ENCODE data around the gene IL36B. TPM values are rescaled to one million over a fixed set of nuclear protein-coding genes. Genes with fewer than 3 reads are reported as not detected.
A peak's percentile ranks its signal among the peaks of the same experiment; 100 is the strongest.

Gene IL36B
- total and polyA plus RNA-seq, 5 donors: not detected

GRCh38 chr2:113088213-113088992 is 35.7 kb upstream of the IL36B start:
- Histone ChIP-seq H3K4me1 (ENCODE audit: control insufficient read depth, insufficient read depth, low read length) (no peaks in the 10 kb centered on the region), H3K4me3 (ENCODE audit: low read length) (no peak overlapping the region), H3K27me3 (ENCODE audit: control insufficient read depth, insufficient read depth) (no peaks in the 10 kb centered on the region), H3K9me3 (ENCODE audit: control insufficient read depth, low read length) (no peaks in the 10 kb centered on the region), H3K27ac (ENCODE audit: low read length) (no peak overlapping the region)
- no peak for ATAC-seq
- intact Hi-C loops (cut with DNase I): no loop called here
- no peak for DNase-seq

- 75% methylated on average over 2 of the region's 2 CpGs for WGBS
- no peak for ATAC-seq
- Histone ChIP-seq H3K9me3 (ENCODE audit: control insufficient read depth, low read length) (no peaks in the 10 kb centered on the region), H3K4me3 (ENCODE audit: low read length) (no peak overlapping the region), H3K27ac (ENCODE audit: low read length) (no peak overlapping the region), H3K4me1 (ENCODE audit: control insufficient read depth, insufficient read depth, low read length) (no peaks in the 10 kb centered on the region), H3K27me3 (ENCODE audit: control insufficient read depth, insufficient read depth) (no peaks in the 10 kb centered on the region)
- DNase-seq: no peak
- intact Hi-C loops (cut with DNase I): no loop called here
Observed at GRCh38 chr2:113085542-113085941, 32.9 kb upstream of the IL36B start.

GRCh38 chr2:113084249-113085000 is 31.8 kb upstream of the IL36B start:
- Histone ChIP-seq H3K4me3 (ENCODE audit: low read length) (no peak overlapping the region), H3K9me3 (ENCODE audit: control insufficient read depth, low read length) (no peaks in the 10 kb centered on the region), H3K27me3 (ENCODE audit: control insufficient read depth, insufficient read depth) (no peaks in the 10 kb centered on the region), H3K27ac (ENCODE audit: low read length) (no peak overlapping the region), H3K4me1 (ENCODE audit: control insufficient read depth, insufficient read depth, low read length) (no peaks in the 10 kb centered on the region)
- intact Hi-C loops (cut with DNase I): no loop called here
- no peak for DNase-seq
- ATAC-seq: no peak
- 43% methylated on average over 5 of the region's 5 CpGs for WGBS

- intact Hi-C loops (cut with DNase I): no loop called here
- no peaks in the 10 kb centered on the region for H3K27me3 ChIP-seq (ENCODE audit: control insufficient read depth, insufficient read depth)
- H3K9me3 ChIP-seq (ENCODE audit: control insufficient read depth, low read length): no peaks in the 10 kb centered on the region
- no peak for DNase-seq
- H3K4me1 ChIP-seq (ENCODE audit: control insufficient read depth, insufficient read depth, low read length): no peaks in the 10 kb centered on the region
- 70% methylated on average over 8 of the region's 8 CpGs for WGBS
- no peak overlapping the region for H3K27ac ChIP-seq (ENCODE audit: low read length)
- no peak for ATAC-seq
- no peak overlapping the region for H3K4me3 ChIP-seq (ENCODE audit: low read length)
Observed at GRCh38 chr2:113083296-113083695, 30.6 kb upstream of the IL36B start.

- DNase-seq (no peak), ATAC-seq (no peak)
- intact Hi-C loops (cut with DNase I): no loop called here
- Histone ChIP-seq H3K9me3 (ENCODE audit: control insufficient read depth, low read length) (no peaks in the 10 kb centered on the region), H3K4me3 (ENCODE audit: low read length) (no peak overlapping the region), H3K27ac (ENCODE audit: low read length) (no peak overlapping the region), H3K4me1 (ENCODE audit: control insufficient read depth, insufficient read depth, low read length) (no peaks in the 10 kb centered on the region), H3K27me3 (ENCODE audit: control insufficient read depth, insufficient read depth) (no peaks in the 10 kb centered on the region)
- 69% methylated on average over 2 of the region's 2 CpGs for WGBS
Observed at GRCh38 chr2:113081488-113082210, 29.0 kb upstream of the IL36B start.

GRCh38 chr2:113080134-113080533 is 27.5 kb upstream of the IL36B start:
- WGBS: 36% methylated on average over 9 of the region's 9 CpGs
- intact Hi-C loops (cut with DNase I): no loop called here
- peak in 1 of 3 donors; percentile 52 for DNase-seq
- no peak overlapping the region for H3K27ac ChIP-seq (ENCODE audit: low read length)
- no peaks in the 10 kb centered on the region for H3K9me3 ChIP-seq (ENCODE audit: control insufficient read depth, low read length)
- no peaks in the 10 kb centered on the region for H3K4me1 ChIP-seq (ENCODE audit: control insufficient read depth, insufficient read depth, low read length)
- ATAC-seq: no peak
- H3K4me3 ChIP-seq (ENCODE audit: low read length): no peak overlapping the region
- H3K27me3 ChIP-seq (ENCODE audit: control insufficient read depth, insufficient read depth): no peaks in the 10 kb centered on the region

- Histone ChIP-seq H3K27ac (ENCODE audit: low read length) (no peak overlapping the region), H3K9me3 (ENCODE audit: control insufficient read depth, low read length) (no peaks in the 10 kb centered on the region), H3K4me1 (ENCODE audit: control insufficient read depth, insufficient read depth, low read length) (no peaks in the 10 kb centered on the region), H3K4me3 (ENCODE audit: low read length) (no peak overlapping the region), H3K27me3 (ENCODE audit: control insufficient read depth, insufficient read depth) (no peaks in the 10 kb centered on the region)
- WGBS: 70% methylated on average over 4 of the region's 4 CpGs
- intact Hi-C loops (cut with DNase I): no loop called here
- ATAC-seq (no peak), DNase-seq (no peak)
Observed at GRCh38 chr2:113079131-113079530, 26.5 kb upstream of the IL36B start.

- ATAC-seq (no peak), DNase-seq (no peak)
- WGBS: 59% methylated on average over 6 of the region's 6 CpGs
- Histone ChIP-seq H3K4me3 (ENCODE audit: low read length) (no peak overlapping the region), H3K27me3 (ENCODE audit: control insufficient read depth, insufficient read depth) (no peaks in the 10 kb centered on the region), H3K9me3 (ENCODE audit: control insufficient read depth, low read length) (no peaks in the 10 kb centered on the region), H3K27ac (ENCODE audit: low read length) (no peak overlapping the region), H3K4me1 (ENCODE audit: control insufficient read depth, insufficient read depth, low read length) (no peaks in the 10 kb centered on the region)
- intact Hi-C loops (cut with DNase I): no loop called here
Observed at GRCh38 chr2:113078350-113078839, 25.7 kb upstream of the IL36B start.

GRCh38 chr2:113077921-113078320 is 25.3 kb upstream of the IL36B start:
- Histone ChIP-seq H3K4me1 (ENCODE audit: control insufficient read depth, insufficient read depth, low read length) (no peaks in the 10 kb centered on the region), H3K27me3 (ENCODE audit: control insufficient read depth, insufficient read depth) (no peaks in the 10 kb centered on the region), H3K9me3 (ENCODE audit: control insufficient read depth, low read length) (no peaks in the 10 kb centered on the region), H3K4me3 (ENCODE audit: low read length) (no peak overlapping the region), H3K27ac (ENCODE audit: low read length) (no peak overlapping the region)
- intact Hi-C loops (cut with DNase I): no loop called here
- ATAC-seq (no peak), DNase-seq (no peak)
- WGBS: 88% methylated on average over 1 of the region's 1 CpG

GRCh38 chr2:113076954-113077669 is 24.4 kb upstream of the IL36B start:
- no peaks in the 10 kb centered on the region for H3K4me1 ChIP-seq (ENCODE audit: control insufficient read depth, insufficient read depth, low read length)
- intact Hi-C loops (cut with DNase I): no loop called here
- H3K4me3 ChIP-seq (ENCODE audit: low read length): no peak overlapping the region
- H3K27me3 ChIP-seq (ENCODE audit: control insufficient read depth, insufficient read depth): no peaks in the 10 kb centered on the region
- ATAC-seq (no peak), DNase-seq (no peak)
- H3K9me3 ChIP-seq (ENCODE audit: control insufficient read depth, low read length): no peaks in the 10 kb centered on the region
- 73% methylated on average over 3 of the region's 3 CpGs for WGBS
- H3K27ac ChIP-seq (ENCODE audit: low read length): no peak overlapping the region
